ENCODE results near the gene PLCB3. TPM values are rescaled to one million over a fixed set of nuclear protein-coding genes. Genes with fewer than 3 reads are reported as not detected.
"Not testable (repeated sequence)": the region's sequence is repeated elsewhere in the genome, so short reads cannot be mapped to it uniquely, and the experiment has no call there.

PLCB3 gene
- total RNA-seq, 8 experiments from 2014 or later = 5.6 to 29.5 (median 9.8) TPM

GRCh38 chr11:64305691-64306562, 54.6 kb downstream of the PLCB3 start:
- in situ Hi-C loops (cut with MboI; ENCODE audit: low pct_unique_long_range_greater_than_20kb in 2 of 9, low sequenced_read_pairs in 9 of 9, unreplicated experiment in 9 of 9) = no loop called here
- H3K27ac ChIP-seq = peak overlapping the region; percentile 70 to 72
- ATAC-seq (replicated peaks in 6 of 8) = peak; percentile 6 to 41 (median 22)
- 7% methylated on average over 6 of the region's 71 CpGs; no CpG with 5 or more reads in 9 of the 10 experiments for WGBS, 10 experiments
- H3K4me1 ChIP-seq (replicated peaks in 1 of 2) = peaks cover 12% of the 10 kb centered on the region in 2 donors
- H3K4me3 ChIP-seq = peak overlapping the region; percentile 47 to 67 (median 54)

GRCh38 chr11:64306563-64306875, 55.2 kb downstream of the PLCB3 start:
- no peak overlapping the region for H3K27ac ChIP-seq
- 0 to 15% (median 12%) methylated on average over 2 to 5 of the region's 9 CpGs; no CpG with 5 or more reads in 6 of the 10 experiments for WGBS, 10 experiments
- no peak for ATAC-seq (replicated peaks in 6 of 8)
- H3K4me3 ChIP-seq = peak overlapping the region; percentile 47 to 67 (median 54)
- in situ Hi-C loops (cut with MboI; ENCODE audit: low pct_unique_long_range_greater_than_20kb in 2 of 9, low sequenced_read_pairs in 9 of 9, unreplicated experiment in 9 of 9) = no loop called here
- H3K4me1 ChIP-seq (replicated peaks in 1 of 2) = peaks cover 12% of the 10 kb centered on the region in 2 donors

- Histone ChIP-seq H3K27ac (no peak overlapping the region), H3K4me3 (peak overlapping the region; percentile 47 to 67 (median 54)), H3K4me1 (replicated peaks in 1 of 2) (peaks cover 12% of the 10 kb centered on the region in 2 donors)
- in situ Hi-C loops (cut with MboI; ENCODE audit: low pct_unique_long_range_greater_than_20kb in 2 of 9, low sequenced_read_pairs in 9 of 9, unreplicated experiment in 9 of 9) = no loop called here
- WGBS, 10 experiments = 73% methylated on average over 5 of the region's 15 CpGs; no CpG with 5 or more reads in 9 of the 10 experiments
- no peak for ATAC-seq (replicated peaks in 6 of 8)
Measured at GRCh38 chr11:64306876-64307622, 55.7 kb downstream of the PLCB3 start.

- H3K4me3 ChIP-seq; ATAC-seq (replicated peaks in 6 of 8); H3K27ac ChIP-seq; in situ Hi-C loops (cut with MboI; ENCODE audit: low pct_unique_long_range_greater_than_20kb in 2 of 9, low sequenced_read_pairs in 9 of 9, unreplicated experiment in 9 of 9): not testable (repeated sequence)
- 60 to 98% (median 95%) methylated on average over 1 to 5 of the region's 5 CpGs; no CpG with 5 or more reads in 4 of the 10 experiments for WGBS, 10 experiments
- H3K4me1 ChIP-seq (replicated peaks in 1 of 2) = peaks cover 12% of the 10 kb centered on the region in 2 donors
Measured at GRCh38 chr11:64307795-64308194, 56.5 kb downstream of the PLCB3 start.

GRCh38 chr11:64312947-64313346, 61.6 kb downstream of the PLCB3 start:
- WGBS, 10 experiments = 67 to 100% (median 90%) methylated on average over 1 to 9 of the region's 10 CpGs; no CpG with 5 or more reads in 3 of the 10 experiments
- in situ Hi-C loops (cut with MboI; ENCODE audit: low pct_unique_long_range_greater_than_20kb in 2 of 9, low sequenced_read_pairs in 9 of 9, unreplicated experiment in 9 of 9) = no loop called here
- H3K4me1 ChIP-seq (replicated peaks in 1 of 2) = peaks cover 4 to 6% of the 10 kb centered on the region in 2 donors
- no peak overlapping the region for H3K4me3 ChIP-seq
- H3K27ac ChIP-seq = no peak overlapping the region
- ATAC-seq (replicated peaks in 6 of 8) = no peak

GRCh38 chr11:64313491-64314145, 62.3 kb downstream of the PLCB3 start:
- peak in 4 of 8 experiments; percentile 2 to 28 (median 8) for ATAC-seq (replicated peaks in 6 of 8)
- WGBS, 10 experiments = 31 to 100% (median 86%) methylated on average over 1 to 2 of the region's 18 CpGs; no CpG with 5 or more reads in 7 of the 10 experiments
- H3K4me3 ChIP-seq = no peak overlapping the region
- peaks cover 4 to 6% of the 10 kb centered on the region in 2 donors for H3K4me1 ChIP-seq (replicated peaks in 1 of 2)
- in situ Hi-C loops (cut with MboI; ENCODE audit: low pct_unique_long_range_greater_than_20kb in 2 of 9, low sequenced_read_pairs in 9 of 9, unreplicated experiment in 9 of 9) = no loop called here
- no peak overlapping the region for H3K27ac ChIP-seq

GRCh38 chr11:64314146-64314804, 62.9 kb downstream of the PLCB3 start:
- peak in 1 of 8 experiments; percentile 0 for ATAC-seq (replicated peaks in 6 of 8)
- peaks cover 9 to 10% of the 10 kb centered on the region in 2 donors for H3K4me1 ChIP-seq (replicated peaks in 1 of 2)
- in situ Hi-C loops (cut with MboI; ENCODE audit: low pct_unique_long_range_greater_than_20kb in 2 of 9, low sequenced_read_pairs in 9 of 9, unreplicated experiment in 9 of 9) = no loop called here
- H3K4me3 ChIP-seq = no peak overlapping the region
- H3K27ac ChIP-seq = no peak overlapping the region
- WGBS, 10 experiments = 71 to 100% (median 82%) methylated on average over 1 to 15 of the region's 19 CpGs; no CpG with 5 or more reads in 6 of the 10 experiments

GRCh38 chr11:64314805-64315561, 63.7 kb downstream of the PLCB3 start:
- ATAC-seq (replicated peaks in 6 of 8) = no peak
- no peak overlapping the region for H3K4me3 ChIP-seq
- WGBS, 10 experiments = 89 to 100% (median 97%) methylated on average over 1 to 3 of the region's 24 CpGs; no CpG with 5 or more reads in 6 of the 10 experiments
- H3K4me1 ChIP-seq (replicated peaks in 1 of 2) = peaks cover 11 to 12% of the 10 kb centered on the region in 2 donors
- in situ Hi-C loops (cut with MboI; ENCODE audit: low pct_unique_long_range_greater_than_20kb in 2 of 9, low sequenced_read_pairs in 9 of 9, unreplicated experiment in 9 of 9) = no loop called here
- no peak overlapping the region for H3K27ac ChIP-seq

DNA sequence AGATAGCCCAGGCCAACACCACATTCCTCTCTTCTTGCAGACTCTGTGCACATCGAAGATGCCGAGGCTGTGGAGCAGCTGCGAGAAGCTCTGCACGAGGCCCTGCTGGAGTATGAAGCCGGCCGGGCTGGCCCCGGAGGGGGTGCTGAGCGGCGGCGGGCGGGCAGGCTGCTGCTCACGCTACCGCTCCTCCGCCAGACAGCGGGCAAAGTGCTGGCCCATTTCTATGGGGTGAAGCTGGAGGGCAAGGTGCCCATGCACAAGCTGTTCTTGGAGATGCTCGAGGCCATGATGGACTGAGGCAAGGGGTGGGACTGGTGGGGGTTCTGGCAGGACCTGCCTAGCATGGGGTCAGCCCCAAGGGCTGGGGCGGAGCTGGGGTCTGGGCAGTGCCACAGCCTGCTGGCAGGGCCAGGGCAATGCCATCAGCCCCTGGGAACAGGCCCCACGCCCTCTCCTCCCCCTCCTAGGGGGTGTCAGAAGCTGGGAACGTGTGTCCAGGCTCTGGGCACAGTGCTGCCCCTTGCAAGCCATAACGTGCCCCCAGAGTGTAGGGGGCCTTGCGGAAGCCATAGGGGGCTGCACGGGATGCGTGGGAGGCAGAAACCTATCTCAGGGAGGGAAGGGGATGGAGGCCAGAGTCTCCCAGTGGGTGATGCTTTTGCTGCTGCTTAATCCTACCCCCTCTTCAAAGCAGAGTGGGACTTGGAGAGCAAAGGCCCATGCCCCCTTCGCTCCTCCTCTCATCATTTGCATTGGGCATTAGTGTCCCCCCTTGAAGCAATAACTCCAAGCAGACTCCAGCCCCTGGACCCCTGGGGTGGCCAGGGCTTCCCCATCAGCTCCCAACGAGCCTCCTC, 64.6 kb downstream of the PLCB3 start:
- H3K4me3 ChIP-seq = peak overlapping the region in 3 of 5 donors; percentile 57 to 84 (median 80)
- peaks cover 11 to 12% of the 10 kb centered on the region in 2 donors for H3K4me1 ChIP-seq (replicated peaks in 1 of 2)
- in situ Hi-C loops (cut with MboI; ENCODE audit: low pct_unique_long_range_greater_than_20kb in 2 of 9, low sequenced_read_pairs in 9 of 9, unreplicated experiment in 9 of 9); ATAC-seq (replicated peaks in 6 of 8); H3K27ac ChIP-seq: not testable (repeated sequence)
- WGBS, 10 experiments = 0 to 50% methylated on average over 1 to 2 of the region's 25 CpGs; no CpG with 5 or more reads in 8 of the 10 experiments

DNA sequence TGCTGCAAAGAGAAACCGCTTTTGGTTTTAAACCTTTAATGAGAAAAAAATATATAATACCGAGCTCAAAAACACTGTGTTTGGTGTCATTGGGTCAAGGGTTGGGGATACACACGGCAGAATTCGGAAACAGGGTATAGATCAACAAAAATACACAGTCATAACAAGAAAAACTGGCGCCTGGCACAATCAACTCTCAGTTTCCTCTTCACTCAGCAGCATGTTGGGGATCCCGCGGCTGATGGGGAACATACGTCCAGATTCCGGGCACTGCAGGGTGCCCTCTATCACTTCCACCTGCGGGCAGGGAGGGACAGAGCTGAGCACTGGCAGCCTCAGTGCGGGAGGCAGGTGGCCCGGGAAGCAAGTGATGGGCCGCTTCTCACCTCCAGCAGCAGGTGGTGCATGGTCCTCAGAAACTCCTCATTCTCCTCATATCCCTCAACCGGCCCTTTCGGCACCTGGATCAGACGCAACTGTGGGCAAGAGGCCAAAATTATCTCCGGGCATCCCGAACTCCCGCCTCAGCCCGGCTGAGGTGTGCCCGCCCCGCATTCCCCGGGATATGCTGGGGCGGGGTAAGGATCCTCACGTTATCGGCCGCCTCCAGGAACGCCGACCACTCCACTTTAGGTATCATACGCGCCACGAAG, 65.5 kb downstream of the PLCB3 start:
- Histone ChIP-seq H3K27ac (peak overlapping the region; percentile 79 to 99), H3K4me1 (replicated peaks in 1 of 2) (peaks cover 11 to 12% of the 10 kb centered on the region in 2 donors), H3K4me3 (peak overlapping the region; percentile 43 to 84 (median 57))
- WGBS, 10 experiments = 0 to 83% (median 20%) methylated on average over 1 to 16 of the region's 32 CpGs; no CpG with 5 or more reads in 3 of the 10 experiments
- in situ Hi-C loops (cut with MboI; ENCODE audit: low pct_unique_long_range_greater_than_20kb in 2 of 9, low sequenced_read_pairs in 9 of 9, unreplicated experiment in 9 of 9) = no loop called here
- ATAC-seq (replicated peaks in 6 of 8) = peak in 3 of 8 experiments; percentile 0 to 6 (median 0)
